HG03108 (cell line): ENCODE measurements around the gene RFT1.

Experiments used
- ATAC-seq: cut with Tn5 transposase; IDR thresholded peaks from one replicate; pipeline ENCODE4 v1.9.1; 2021; ENCODE audit warnings: moderate library complexity; ENCODE audit not compliant: unreplicated experiment

Gene RFT1

GRCh38 chr3:53038679-53039375 lies 91.4 kb downstream of the RFT1 start:
- no peak for ATAC-seq
